CD4-positive, alpha-beta T cell treated with Interleukin-6 at 100 ng/mL for 8 hours (primary cell): ENCODE data around the gene SH3PXD2A.
"Not testable (repeated sequence)": the region's sequence is repeated elsewhere in the genome, so short reads cannot be mapped to it uniquely, and the experiment has no call there.

Experiments
- DNase-seq: peaks from one replicate; pipeline ENCODE4 v3.0.0-alpha.2; 2020; ENCODE audit warnings: mixed read lengths, low spot score

Gene SH3PXD2A

GRCh38 chr10:103620891-103621782 lies 234.2 kb downstream of the SH3PXD2A start:
- no peak for DNase-seq

GRCh38 chr10:103620352-103620740 lies 235.0 kb downstream of the SH3PXD2A start:
- no peak for DNase-seq

DNA sequence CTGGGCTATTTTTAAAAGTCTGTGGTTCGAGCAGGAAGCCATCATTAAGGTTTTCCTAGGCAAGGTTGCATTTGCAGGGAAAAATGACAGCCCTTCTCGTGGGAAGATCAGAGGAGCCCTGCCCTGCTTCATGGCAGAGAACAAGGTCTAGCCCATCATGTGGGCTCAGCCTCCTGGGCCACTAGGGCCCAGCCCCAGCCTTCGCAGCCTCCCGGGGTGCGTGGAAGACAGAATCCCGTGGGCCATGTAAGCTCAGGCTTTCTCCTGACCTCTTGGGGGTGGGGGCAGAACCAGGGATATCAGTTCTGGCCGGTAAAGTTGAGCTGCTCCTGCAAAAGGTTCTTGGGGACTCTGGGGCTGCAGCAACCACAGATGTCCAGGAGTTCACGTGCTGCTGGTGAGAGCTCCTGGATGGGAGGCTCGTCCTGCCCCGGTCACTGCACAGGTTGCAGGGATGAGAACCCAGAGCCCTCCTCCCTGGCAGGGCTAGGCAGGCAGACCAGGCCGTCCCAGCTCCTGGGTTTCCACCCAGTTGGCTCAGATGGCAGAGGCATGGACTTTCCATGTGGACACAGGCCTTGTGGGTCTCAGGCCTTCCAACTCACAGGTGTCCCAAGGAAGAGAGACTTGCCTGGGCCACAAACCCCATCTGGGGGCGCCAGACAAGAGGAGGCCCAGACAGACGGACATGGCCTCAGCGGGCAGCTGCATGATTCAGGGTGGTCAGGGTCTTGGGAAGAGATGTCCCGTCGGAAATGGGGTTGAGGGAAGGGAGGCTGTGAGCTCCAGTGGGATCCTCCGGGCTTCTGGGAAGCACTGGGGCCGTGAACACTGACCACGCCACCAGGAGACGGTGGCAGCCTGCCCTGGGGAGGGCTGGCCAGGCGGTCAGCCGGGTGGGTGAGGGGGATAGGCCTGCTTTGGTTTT lies 235.7 kb downstream of the SH3PXD2A start:
- no peak for DNase-seq

DNA sequence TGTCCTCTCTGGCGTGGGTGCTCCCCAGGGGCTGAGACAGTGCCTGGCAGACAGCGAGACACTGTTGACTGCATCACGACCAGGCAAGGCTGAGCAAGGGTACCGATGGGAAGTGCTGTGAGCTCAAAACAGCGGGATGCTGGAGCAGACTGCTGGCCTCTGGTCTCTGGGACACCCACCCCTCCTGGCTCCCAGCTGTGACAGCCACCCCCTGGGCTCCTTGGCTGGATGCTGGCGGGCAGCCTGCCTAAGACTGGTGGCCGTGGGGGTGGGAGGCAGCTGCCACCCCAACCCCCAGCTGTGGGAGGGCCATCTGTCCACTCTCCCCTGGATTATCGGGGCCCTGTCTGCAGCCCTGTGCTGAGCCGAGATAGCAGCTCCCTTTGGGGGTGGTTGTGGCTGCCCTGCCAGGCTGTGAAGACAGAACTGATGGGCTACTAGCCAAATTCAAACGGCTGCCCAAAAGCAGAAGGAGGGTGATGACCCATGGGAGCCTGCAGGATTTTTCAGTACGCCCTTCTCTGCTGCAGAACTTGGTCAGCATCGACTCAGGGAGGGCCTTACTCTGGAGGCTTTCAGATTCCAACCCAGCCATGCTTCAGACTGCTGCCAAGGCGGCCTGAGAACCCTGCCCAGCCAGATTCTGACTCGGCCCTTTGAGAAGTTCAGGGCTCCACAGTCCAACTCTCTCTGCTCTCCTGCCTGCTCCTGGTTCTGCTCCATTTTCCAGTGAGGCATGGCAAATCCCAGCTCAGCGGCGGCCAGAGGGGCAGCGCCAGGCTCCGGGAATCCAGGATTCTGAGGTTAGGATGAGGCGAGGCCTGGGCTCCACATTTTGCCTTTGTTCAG lies 236.6 kb downstream of the SH3PXD2A start:
- no peak for DNase-seq

DNA sequence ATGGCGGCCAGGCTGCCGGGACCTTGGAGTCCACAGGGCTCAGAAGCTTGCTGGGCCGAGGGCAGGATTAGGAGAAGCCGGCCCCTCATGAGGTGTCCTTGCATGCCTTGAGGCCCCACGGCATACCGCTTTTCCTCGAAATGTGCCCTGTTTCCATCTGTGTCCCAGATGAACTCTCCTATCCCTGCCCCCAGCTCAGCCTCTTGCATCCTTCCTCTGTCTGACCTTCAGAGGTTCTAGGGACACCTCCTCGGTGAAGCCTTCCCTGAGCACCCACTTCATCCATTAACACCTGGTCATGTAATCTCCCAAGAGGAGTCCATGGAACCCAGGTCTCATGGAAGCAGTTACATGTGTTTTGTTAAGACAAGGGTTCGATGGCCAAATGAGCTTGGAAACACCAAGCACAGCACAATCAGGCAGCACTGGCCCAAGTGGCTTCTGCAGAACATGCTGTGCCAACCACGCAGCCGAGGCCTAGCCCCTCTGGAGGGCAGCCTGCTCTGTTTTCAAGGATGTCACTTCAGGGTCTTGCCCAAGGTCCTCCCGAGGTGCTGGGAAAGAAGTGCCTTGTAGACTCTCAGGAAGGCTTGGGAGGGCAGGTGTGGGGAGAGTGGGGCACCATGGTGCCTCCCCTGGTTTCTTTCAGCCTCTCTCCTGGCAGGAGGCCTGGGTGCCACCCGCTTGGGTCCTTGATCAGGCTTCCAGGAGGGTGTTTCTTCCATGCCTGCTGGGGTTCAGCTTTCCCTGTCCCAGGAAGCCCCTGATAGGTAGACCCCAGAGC lies 237.6 kb downstream of the SH3PXD2A start:
- no peak for DNase-seq

GRCh38 chr10:103616705-103617601 lies 238.4 kb downstream of the SH3PXD2A start:
- no peak for DNase-seq

DNA sequence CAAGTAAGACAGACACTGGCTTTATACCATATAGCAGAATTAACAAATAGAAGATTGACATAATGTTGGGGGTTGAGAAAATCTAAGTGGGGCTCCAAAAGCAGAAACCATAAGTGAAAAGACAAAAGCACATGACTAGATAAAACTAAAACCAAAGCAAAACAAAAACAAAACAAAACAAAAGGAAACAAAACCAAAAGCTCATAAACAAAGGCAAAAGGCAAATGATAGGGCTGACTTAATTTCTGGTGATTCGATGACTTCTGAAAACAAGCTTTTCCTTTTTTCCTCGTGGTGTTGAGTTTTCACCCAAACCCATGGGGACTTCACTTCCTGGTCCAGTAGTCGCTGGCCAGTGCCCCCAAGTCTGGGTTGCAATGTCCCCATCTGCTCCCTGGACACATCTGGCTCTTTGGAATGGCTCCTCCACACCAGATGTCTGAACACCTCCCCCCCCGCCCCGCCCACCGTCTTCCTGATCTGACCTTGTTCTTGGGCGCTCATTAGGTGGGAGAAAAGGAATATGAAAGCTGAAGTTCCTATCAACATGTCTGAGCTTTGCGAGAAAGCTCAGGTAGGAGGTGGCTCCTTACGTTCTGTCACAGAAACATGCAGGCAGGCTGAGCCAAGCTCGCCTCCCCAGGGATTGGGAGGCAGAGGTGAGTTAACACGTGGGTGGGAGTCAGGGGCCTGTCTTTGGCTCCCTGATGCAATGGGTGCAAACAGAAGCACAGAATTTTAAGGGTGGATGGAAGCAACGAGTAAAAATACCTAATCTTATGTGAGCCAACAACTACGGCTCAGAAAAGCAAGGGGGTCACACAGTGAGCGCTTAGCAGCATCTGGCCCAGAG lies 240.8 kb downstream of the SH3PXD2A start:
- DNase-seq = no peak

DNA sequence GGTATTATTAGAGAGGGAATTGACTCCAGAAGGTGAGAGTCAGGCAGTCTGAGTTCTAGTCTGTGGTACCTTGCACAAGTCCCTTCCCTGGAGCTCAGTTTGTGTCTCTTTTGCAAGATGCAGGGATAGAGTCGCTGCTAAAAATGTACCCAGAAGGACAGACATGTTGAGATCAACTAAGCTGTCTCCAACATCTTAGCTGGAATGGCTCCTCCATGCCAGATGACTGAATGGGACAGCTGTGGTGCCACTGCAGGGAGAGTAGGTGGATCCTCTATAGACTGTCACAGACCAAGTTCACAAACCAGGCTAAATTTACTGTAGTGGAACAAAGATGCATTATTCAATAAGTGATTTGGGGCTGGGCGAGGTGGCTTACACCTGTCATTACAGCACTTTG lies 241.8 kb downstream of the SH3PXD2A start:
- no peak for DNase-seq

DNA sequence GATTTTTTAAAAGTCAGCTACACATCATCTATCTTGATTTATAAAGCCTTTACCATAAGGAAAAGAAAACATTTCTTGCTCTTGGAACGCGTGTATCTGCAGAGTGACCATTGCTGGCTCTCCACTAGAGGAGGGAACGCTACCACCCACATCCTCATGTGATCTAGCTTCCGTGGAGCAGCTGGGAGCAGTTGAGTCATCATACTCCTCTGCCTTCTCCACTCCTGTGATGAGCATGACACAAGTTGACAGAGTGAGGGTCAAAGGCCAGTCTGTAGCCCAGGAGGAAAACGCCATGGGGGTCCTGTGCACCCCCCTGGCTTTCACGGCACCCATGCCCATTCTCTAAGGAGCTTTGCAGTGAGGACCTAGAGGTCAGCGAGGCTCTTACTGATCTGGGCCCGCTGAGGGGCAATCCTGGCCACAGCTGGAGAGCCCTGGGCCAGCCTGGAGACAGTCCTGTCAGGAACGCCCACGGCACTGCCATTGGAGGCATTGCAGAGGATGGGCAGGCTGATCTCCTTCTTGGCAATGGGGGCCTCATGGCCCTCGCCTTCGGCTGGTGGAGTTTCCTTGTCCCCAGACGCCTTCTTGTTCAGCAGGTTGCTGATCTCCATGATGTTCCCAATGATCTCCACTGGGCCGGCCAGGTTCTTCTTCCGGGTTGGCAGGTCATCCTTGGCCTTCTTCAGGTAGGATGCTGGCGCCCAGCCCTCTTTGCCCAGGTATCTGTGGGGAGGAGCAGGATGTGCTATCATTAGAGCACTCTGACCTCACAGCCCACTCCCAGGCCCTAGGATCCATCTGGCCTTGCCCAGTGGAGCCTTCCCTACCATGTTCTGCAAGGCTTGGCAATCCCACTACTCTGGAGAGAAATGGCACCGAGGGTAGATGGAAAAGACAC lies 242.7 kb downstream of the SH3PXD2A start:
- no peak for DNase-seq

GRCh38 chr10:103610921-103611511 lies 244.4 kb downstream of the SH3PXD2A start:
- no peak for DNase-seq

DNA sequence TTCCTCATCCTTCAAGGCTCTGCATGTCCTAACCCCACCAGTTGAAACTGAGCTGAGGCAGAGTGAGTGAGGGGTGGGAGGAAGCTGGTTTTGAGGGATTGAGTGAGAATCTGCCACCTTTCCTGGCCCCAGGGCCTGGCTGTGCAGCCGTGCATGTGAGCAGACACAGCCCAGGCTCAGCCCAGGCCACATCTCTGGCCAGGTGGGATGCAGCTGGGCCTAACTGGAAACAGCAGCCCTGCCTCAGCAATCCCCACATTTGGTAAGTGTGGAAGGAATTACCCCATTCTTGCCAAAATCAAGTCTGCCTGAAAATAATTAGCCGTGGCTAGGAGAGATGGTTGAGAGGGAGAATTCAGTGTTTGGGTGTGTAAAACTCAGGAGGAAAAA lies 245.3 kb downstream of the SH3PXD2A start:
- no peak for DNase-seq

- DNase-seq = no peak
Measured at GRCh38 chr10:103609231-103610082, 245.9 kb downstream of the SH3PXD2A start.

- DNase-seq = not testable (repeated sequence)
Measured at GRCh38 chr10:103608056-103608455, 247.3 kb downstream of the SH3PXD2A start.

DNA sequence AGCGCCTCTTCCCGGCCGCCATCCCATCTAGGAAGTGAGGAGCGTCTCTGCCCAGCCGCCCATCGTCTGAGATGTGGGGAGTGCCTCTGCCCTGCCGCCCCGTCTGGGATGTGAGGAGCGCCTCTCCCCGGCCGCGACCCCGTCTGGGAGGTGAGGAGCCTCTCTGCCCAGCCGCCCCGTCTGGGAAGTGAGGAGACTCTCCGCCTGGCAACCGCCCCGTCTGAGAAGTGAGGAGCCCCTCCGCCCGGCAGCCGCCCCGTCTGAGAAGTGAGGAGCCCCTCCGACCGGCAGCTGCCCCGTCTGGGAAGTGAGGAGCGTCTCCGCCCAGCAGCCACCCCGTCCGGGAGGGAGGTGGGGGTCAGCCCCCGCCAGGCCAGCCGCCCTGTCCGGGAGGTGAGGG lies 248.3 kb downstream of the SH3PXD2A start:
- not testable (repeated sequence) for DNase-seq

DNA sequence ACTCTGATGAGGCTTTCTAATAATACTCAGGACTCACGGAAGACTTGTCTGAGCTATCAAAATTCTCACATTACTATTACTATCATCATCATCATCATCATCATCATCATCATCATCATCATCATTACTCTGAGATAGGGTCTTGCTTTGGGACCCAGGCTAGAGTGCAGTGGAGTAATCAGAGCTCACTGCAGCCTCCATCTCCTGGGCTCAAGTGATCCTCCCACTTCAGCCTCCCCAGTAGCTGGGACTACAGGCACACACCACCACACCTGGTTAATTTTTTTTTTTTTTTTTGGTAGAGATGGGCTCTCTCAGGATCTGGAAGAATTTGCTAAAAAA lies 249.3 kb downstream of the SH3PXD2A start:
- DNase-seq = not testable (repeated sequence)

- peak; percentile 24 for DNase-seq
Measured at GRCh38 chr10:103605359-103606096, 249.8 kb downstream of the SH3PXD2A start.
